22Rv1 (cell line): ENCODE results near the gene PTPN18.

ENCODE experiments used
- ZFX ChIP-seq: fragments of 450-650 bp; IDR thresholded peaks from 2 replicates; pipeline ENCODE4 v1.6.1; 2017; ENCODE audit warnings: antibody characterized with exemption, borderline replicate concordance
- TF ChIP-seq, protein P1 (sequence below): fragments of 450-650 bp; IDR thresholded peaks from 2 replicates; pipeline ENCODE4 v1.5.1; 2017; ENCODE audit warnings: mild to moderate bottlenecking

DNA sequence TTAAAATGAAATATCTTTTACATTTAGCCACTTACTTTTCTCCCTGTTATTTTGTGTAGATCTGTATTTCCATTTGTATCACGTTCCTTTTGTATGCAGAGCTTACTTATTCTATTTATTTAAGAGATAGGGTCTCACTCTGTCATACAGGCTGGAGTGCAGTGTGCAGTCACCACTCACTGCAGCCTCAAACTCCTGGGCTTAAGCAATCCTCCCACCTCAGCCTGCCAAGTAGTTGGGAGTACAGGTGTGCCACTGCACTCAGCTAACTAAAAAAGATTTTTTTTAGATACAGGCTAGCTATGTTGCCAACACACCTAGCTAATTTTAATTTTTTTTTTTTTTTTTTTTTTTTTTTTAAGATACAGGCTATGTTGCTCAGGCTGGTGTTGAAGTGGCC lies 10.9 kb downstream of the PTPN18 start:
- TF ChIP-seq ZFX, result no peak
- TF ChIP-seq, protein P1, sequence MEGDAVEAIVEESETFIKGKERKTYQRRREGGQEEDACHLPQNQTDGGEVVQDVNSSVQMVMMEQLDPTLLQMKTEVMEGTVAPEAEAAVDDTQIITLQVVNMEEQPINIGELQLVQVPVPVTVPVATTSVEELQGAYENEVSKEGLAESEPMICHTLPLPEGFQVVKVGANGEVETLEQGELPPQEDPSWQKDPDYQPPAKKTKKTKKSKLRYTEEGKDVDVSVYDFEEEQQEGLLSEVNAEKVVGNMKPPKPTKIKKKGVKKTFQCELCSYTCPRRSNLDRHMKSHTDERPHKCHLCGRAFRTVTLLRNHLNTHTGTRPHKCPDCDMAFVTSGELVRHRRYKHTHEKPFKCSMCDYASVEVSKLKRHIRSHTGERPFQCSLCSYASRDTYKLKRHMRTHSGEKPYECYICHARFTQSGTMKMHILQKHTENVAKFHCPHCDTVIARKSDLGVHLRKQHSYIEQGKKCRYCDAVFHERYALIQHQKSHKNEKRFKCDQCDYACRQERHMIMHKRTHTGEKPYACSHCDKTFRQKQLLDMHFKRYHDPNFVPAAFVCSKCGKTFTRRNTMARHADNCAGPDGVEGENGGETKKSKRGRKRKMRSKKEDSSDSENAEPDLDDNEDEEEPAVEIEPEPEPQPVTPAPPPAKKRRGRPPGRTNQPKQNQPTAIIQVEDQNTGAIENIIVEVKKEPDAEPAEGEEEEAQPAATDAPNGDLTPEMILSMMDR, result no peak
